Measurements from ENCODE around the gene TRIP11.
A peak's percentile ranks its signal among the peaks of the same experiment; 100 is the strongest.
"Not testable (repeated sequence)": the region's sequence is repeated elsewhere in the genome, so short reads cannot be mapped to it uniquely, and the experiment has no call there.

TRIP11 gene

GRCh38 chr14:92039719-92040430 lies at the start of gene TRIP11:
TSS of gene TRIP11 (minus strand) at chr14:92040059. CDS start at chr14:92039685, 374 bp downstream.
- DNase-seq: peak; percentile 91 to 95

GRCh38 chr14:92088494-92088893 lies 48.6 kb upstream of the TRIP11 start:
- no peak for DNase-seq

DNA sequence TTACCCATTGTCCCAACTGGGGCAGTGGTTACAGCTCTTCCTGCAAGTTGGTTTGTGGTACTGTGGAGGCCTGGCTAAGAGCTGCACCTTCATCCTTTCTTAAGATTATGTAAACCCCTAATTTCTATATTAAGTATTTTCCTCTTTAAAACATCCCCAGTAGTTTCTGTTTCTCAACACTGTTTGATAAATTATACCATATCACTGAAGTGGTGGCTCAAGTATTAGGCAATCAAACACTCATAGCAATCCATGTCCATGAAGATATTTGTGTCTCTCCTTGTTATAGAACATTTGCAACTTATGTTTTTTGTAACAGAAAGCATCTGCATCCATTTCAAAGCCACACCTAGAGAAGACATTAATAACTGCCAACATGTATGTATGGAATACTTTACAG lies 34.7 kb upstream of the TRIP11 start:
- no peak for DNase-seq

DNA sequence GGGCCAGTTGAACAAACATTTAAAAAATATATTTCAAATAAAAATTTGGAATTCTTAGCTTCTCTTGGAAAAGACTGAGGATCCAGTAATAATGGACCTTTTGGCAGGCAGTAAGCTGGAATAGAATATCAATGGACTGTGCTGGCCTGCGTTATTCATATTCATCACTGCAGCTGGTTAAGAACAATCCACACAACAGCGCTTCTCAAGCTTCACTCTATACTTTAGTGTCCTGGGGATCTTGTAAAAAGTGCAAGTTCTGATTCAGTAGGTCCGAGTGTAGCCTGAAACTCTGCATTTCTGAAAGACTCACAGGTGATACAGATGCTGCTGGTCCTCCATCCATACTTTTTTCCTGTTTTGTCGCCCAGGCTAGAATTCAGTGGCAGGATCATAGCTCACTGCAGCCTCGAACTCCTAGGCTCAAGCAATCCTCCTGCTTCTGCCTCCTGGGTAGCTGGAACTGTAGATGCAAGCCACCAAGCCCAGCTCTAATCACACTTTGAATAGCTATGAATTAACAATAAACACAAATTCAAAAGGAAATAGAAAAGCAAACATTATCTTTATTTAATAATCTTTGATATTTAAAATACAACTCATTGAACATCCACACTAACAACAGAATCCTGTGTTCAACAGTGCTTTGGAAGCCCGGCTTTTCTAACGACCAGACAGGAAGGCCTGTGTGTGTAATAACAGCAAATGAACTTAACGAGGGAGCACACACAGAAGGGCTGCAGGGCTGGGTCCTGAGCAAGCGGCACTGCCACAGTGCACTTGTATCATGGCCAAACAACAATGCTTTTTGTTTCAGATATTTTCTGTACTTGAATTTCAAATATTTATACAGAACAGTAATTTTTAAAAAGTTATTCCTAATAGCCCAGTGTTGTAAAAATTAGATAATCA lies 18.4 kb upstream of the TRIP11 start:
- no peak for DNase-seq

DNA sequence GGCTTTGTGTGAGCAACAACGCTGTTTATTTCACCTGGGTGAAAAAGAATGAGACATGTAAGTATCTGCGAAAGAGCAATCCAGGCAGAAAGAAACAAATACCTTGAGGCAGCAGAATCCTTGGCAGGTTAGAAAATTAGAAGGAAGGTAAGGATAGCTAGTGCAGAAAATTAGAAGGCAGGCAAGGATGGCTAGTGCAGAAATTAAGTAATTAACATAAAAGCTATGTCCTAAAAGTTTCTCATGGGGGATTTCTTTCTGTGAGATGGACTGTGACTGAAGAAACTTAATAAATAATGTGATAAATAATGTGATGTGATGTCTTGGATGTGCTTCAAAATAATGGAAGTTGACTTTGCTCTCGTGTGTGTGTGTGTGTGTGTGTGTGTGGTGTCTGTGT lies 9.9 kb upstream of the TRIP11 start:
- DNase-seq: no peak

- DNase-seq: not testable (repeated sequence)
Measured at GRCh38 chr14:92049221-92049620, 9.4 kb upstream of the TRIP11 start.

- not testable (repeated sequence) for DNase-seq
Measured at GRCh38 chr14:92045904-92046303, 6.0 kb upstream of the TRIP11 start.

DNA sequence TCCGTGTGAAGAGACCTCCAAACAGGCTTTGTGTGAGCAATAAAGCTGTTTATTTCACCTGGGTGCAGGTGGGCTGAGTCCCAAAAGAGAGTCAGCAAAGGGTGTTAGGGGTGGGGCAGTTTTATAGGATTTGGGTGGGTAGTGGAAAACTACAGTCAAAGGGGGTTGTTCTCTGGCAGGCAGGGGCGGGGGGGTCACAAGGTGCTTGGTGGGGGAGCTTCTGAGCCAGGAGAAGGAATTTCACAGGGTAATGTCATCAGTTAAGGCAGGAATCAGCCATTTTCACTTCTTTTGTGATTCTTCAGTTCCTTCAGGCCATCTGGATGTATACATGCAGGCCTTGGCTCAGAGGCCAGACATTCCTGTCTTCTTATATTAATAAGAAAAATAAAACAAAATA lies 1.9 kb upstream of the TRIP11 start:
- DNase-seq: not testable (repeated sequence)

GRCh38 chr14:92041203-92041602 lies 1.3 kb upstream of the TRIP11 start:
- no peak for DNase-seq

GRCh38 chr14:92040431-92041051 lies 682 bp upstream of the TRIP11 start:
- DNase-seq: peak; percentile 20 to 72

GRCh38 chr14:92039063-92039718 lies 668 bp downstream of the TRIP11 start:
- no peak for DNase-seq

- DNase-seq: no peak
Measured at GRCh38 chr14:92037989-92038388, 1.9 kb downstream of the TRIP11 start.

- DNase-seq: no peak
Measured at GRCh38 chr14:92035890-92036289, 4.0 kb downstream of the TRIP11 start.

DNA sequence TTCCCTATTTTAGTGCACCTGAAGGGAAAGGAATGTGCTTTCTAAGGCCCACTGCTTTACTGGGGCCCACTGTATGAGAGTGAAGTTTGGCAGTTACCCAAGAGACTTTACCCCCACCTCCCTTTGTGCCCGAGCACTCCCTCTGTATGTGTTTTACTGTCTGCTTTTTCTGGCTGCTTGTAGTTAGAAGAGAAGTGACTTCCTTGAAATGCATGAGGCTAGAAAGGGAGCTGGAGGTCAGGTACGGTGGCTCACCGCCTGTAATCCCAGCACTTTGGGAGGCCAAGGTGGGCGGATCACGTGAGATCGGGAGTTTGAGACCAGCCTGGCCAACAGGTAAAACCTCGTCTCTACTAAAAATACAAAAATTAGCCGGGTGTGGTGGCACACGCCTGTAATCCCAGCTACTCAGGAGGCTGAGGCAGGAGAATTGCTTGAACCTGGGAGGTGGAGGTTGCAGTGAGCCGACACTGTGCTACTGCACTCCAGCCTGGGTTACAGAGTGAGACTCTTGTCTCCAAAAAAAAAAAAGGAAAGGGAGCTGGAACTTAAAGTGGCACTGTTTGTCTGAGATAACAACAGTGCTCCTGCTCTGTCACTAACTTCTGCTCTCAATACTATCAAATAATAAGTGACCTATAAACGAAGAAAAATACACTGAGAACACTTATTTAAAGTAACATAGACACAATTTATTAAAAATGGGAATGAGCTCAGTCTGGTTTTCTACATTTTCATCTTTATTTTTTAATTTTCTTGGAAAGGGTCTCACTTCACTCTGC lies 5.8 kb downstream of the TRIP11 start:
- no peak for DNase-seq

GRCh38 chr14:92033433-92033832 lies 6.4 kb downstream of the TRIP11 start:
- DNase-seq: no peak

DNA sequence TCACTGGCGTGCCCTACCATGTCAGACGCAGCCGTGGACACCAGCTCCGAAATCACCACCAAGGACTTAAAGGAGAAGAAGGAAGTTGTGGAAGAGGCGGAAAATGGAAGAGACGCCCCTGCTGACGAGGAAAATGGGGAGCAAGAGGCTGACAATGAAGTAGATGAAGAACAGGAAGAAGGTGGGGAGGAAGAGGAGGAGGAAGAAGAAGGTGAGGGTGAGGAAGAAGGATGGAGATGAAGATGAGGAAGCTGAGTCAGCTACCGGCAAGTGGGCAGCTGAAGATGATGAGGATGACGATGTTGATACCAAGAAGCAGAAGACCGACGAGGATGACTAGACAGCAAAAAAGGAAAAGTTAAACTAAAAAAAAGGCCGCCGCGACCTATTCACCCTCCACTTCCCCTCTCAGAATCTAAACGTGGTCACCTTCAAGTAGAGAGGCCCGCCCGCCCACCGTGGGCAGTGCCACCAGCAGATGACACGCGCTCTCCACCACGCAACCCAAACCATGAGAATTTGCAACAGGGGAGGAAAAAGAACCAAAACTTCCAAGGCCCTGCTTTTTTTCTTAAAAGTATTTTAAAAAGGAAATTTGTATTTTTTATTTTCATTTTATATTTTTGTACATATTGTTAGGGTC lies 13.2 kb downstream of the TRIP11 start:
- no peak for DNase-seq

GRCh38 chr14:92022036-92022435 lies 17.8 kb downstream of the TRIP11 start:
- DNase-seq: no peak

DNA sequence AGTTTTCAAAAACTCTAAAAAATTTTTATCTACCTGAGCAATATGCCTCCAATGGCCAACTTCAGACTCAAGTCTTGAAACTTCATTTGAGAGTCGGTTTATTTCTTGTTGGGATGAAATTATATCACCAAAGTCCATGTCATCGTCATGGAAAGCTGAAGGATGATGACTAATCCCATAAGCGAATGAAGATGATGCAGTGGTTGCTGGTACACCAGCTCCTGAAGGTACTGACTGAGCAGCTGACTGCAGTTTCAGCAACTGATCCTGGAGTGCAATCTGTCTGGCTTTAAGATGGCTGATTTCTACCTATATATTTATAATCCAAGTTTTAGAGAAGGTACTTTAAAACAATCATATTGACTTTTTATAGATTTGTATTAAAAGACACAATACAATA lies 18.3 kb downstream of the TRIP11 start:
- DNase-seq: no peak

DNA sequence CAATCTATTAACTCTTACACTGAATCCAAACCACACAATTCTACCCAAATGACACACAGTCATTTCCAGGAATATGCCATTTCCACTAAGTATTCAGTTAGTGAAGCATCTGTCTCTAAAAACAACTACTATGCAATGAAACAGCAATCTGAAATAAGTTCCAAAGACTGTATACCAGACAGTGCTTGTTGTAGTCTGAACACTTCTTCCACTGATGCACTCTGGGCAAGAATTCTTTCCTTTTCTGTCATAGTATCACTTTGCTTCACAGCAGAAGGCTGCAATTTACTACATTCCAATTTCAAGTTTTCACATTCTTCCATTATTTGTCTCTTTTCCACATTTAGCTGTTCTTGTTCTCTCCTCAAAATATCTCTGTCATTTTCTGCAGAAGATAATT lies 25.8 kb downstream of the TRIP11 start:
- DNase-seq: no peak

GRCh38 chr14:92012121-92012748 lies 27.6 kb downstream of the TRIP11 start:
- DNase-seq: no peak

- DNase-seq: no peak
Measured at GRCh38 chr14:92010644-92011043, 29.2 kb downstream of the TRIP11 start.

Measured in NCI-H187 (cell line).